ENCODE data around the gene OR4C45. TPM values are rescaled to one million over a fixed set of nuclear protein-coding genes. Genes with fewer than 3 reads are reported as not detected.
"Not testable (repeated sequence)": the region's sequence is repeated elsewhere in the genome, so short reads cannot be mapped to it uniquely, and the experiment has no call there.

OR4C45 gene
- total RNA-seq (2014; rRNA removed; shearing (Covaris generic)): not detected in 2 replicates

GRCh38 chr11:50032574-50032973 is at the start of gene OR4C45:
Gene OR4C45, plus strand, starts transcription at chr11:50032874.
- DNase-seq (ENCODE audit: low spot score): no peak
- in situ Hi-C loops (cut with HindIII; ENCODE audit: low sequenced_read_pairs): loop anchor here (25.0 kb wide), 1 partner anchor 1670 kb away; the partner anchor contains the start of gene OR4C5

GRCh38 chr11:49995565-49995964 is 37.1 kb upstream of the OR4C45 start:
- in situ Hi-C loops (cut with HindIII; ENCODE audit: low sequenced_read_pairs): no loop called here
- DNase-seq (ENCODE audit: low spot score): peak; percentile 26

GRCh38 chr11:50030193-50030592 is 2.5 kb upstream of the OR4C45 start:
- in situ Hi-C loops (cut with HindIII; ENCODE audit: low sequenced_read_pairs): loop anchor here (25.0 kb wide), 1 partner anchor 1668 kb away; the partner anchor contains the start of gene OR4C5
- no peak for DNase-seq (ENCODE audit: low spot score)

GRCh38 chr11:50036239-50036638 is 3.6 kb downstream of the OR4C45 start:
- not testable (repeated sequence) for DNase-seq (ENCODE audit: low spot score)
- in situ Hi-C loops (cut with HindIII; ENCODE audit: low sequenced_read_pairs): loop anchor here (25.0 kb wide), 1 partner anchor 1674 kb away; the partner anchor contains the start of gene OR4C5

- in situ Hi-C loops (cut with HindIII; ENCODE audit: low sequenced_read_pairs): loop anchor here (25.0 kb wide), 1 partner anchor 1675 kb away; the partner anchor contains the start of gene OR4C5
- DNase-seq (ENCODE audit: low spot score): no peak
Observed at GRCh38 chr11:50037251-50037650, 4.6 kb downstream of the OR4C45 start.

- in situ Hi-C loops (cut with HindIII; ENCODE audit: low sequenced_read_pairs): loop anchor here (25.0 kb wide), 1 partner anchor 1682 kb away; the partner anchor contains the start of gene OR4C5
- DNase-seq (ENCODE audit: low spot score): no peak
Observed at GRCh38 chr11:50044647-50045046, 12.0 kb downstream of the OR4C45 start.

GRCh38 chr11:50063056-50063455 is 30.4 kb downstream of the OR4C45 start:
- in situ Hi-C loops (cut with HindIII; ENCODE audit: low sequenced_read_pairs); DNase-seq (ENCODE audit: low spot score): not testable (repeated sequence)

- no peak for DNase-seq (ENCODE audit: low spot score)
- in situ Hi-C loops (cut with HindIII; ENCODE audit: low sequenced_read_pairs): no loop called here
Observed at GRCh38 chr11:50070389-50070788, 37.7 kb downstream of the OR4C45 start.

GRCh38 chr11:50071584-50072225 is 39.0 kb downstream of the OR4C45 start:
- DNase-seq (ENCODE audit: low spot score): no peak
- in situ Hi-C loops (cut with HindIII; ENCODE audit: low sequenced_read_pairs): no loop called here

- in situ Hi-C loops (cut with HindIII; ENCODE audit: low sequenced_read_pairs): no loop called here
- no peak for DNase-seq (ENCODE audit: low spot score)
Observed at GRCh38 chr11:50072226-50073112, 39.8 kb downstream of the OR4C45 start.

GRCh38 chr11:50073113-50074105 is 40.7 kb downstream of the OR4C45 start:
- in situ Hi-C loops (cut with HindIII; ENCODE audit: low sequenced_read_pairs): no loop called here
- no peak for DNase-seq (ENCODE audit: low spot score)

- in situ Hi-C loops (cut with HindIII; ENCODE audit: low sequenced_read_pairs): no loop called here
- no peak for DNase-seq (ENCODE audit: low spot score)
Observed at GRCh38 chr11:50074161-50074560, 41.5 kb downstream of the OR4C45 start.

- no peak for DNase-seq (ENCODE audit: low spot score)
- in situ Hi-C loops (cut with HindIII; ENCODE audit: low sequenced_read_pairs): no loop called here
Observed at GRCh38 chr11:50075856-50076255, 43.2 kb downstream of the OR4C45 start.

GRCh38 chr11:50077526-50077925 is 44.9 kb downstream of the OR4C45 start:
- DNase-seq (ENCODE audit: low spot score): no peak
- in situ Hi-C loops (cut with HindIII; ENCODE audit: low sequenced_read_pairs): no loop called here

GRCh38 chr11:50078001-50078400 is 45.3 kb downstream of the OR4C45 start:
- in situ Hi-C loops (cut with HindIII; ENCODE audit: low sequenced_read_pairs): no loop called here
- DNase-seq (ENCODE audit: low spot score): no peak

GRCh38 chr11:50078946-50079345 is 46.3 kb downstream of the OR4C45 start:
- in situ Hi-C loops (cut with HindIII; ENCODE audit: low sequenced_read_pairs); DNase-seq (ENCODE audit: low spot score): not testable (repeated sequence)

- DNase-seq (ENCODE audit: low spot score): no peak
- in situ Hi-C loops (cut with HindIII; ENCODE audit: low sequenced_read_pairs): no loop called here
Observed at GRCh38 chr11:50080256-50080655, 47.6 kb downstream of the OR4C45 start.

Measured in G401 (cell line).